HK-2 (cell line): ENCODE results near the gene CMIP.
A peak's percentile ranks its signal among the peaks of the same experiment; 100 is the strongest.

Experiments
- DNase-seq: peaks from one replicate; pipeline ENCODE4 v3.0.0-alpha.2; 2018; ENCODE audit not compliant: unreplicated experiment

Gene CMIP

GRCh38 chr16:81447383-81448101 lies 2.9 kb downstream of the CMIP start:
- DNase-seq: no peak

GRCh38 chr16:81448154-81449131 lies 3.8 kb downstream of the CMIP start:
- peak; percentile 59 for DNase-seq

- no peak for DNase-seq
Observed at GRCh38 chr16:81449241-81449640, 4.6 kb downstream of the CMIP start.

GRCh38 chr16:81449899-81450608 lies 5.4 kb downstream of the CMIP start:
- DNase-seq: no peak

GRCh38 chr16:81450783-81451491 lies 6.3 kb downstream of the CMIP start:
- no peak for DNase-seq

GRCh38 chr16:81451753-81452680 lies 7.4 kb downstream of the CMIP start:
- DNase-seq: no peak

GRCh38 chr16:81453091-81453728 lies 8.6 kb downstream of the CMIP start:
- DNase-seq: no peak

GRCh38 chr16:81454044-81454443 lies 9.4 kb downstream of the CMIP start:
- DNase-seq: no peak

- DNase-seq: no peak
Observed at GRCh38 chr16:81455006-81455405, 10.4 kb downstream of the CMIP start.

- DNase-seq: no peak
Observed at GRCh38 chr16:81455720-81456494, 11.3 kb downstream of the CMIP start.

- DNase-seq: no peak
Observed at GRCh38 chr16:81456523-81457325, 12.1 kb downstream of the CMIP start.

GRCh38 chr16:81457326-81458133 lies 12.9 kb downstream of the CMIP start:
- peak; percentile 32 for DNase-seq

GRCh38 chr16:81458149-81458669 lies 13.6 kb downstream of the CMIP start:
- no peak for DNase-seq

GRCh38 chr16:81458827-81459598 lies 14.4 kb downstream of the CMIP start:
- DNase-seq: no peak

GRCh38 chr16:81460075-81460474 lies 15.5 kb downstream of the CMIP start:
- no peak for DNase-seq

GRCh38 chr16:81461243-81461642 lies 16.6 kb downstream of the CMIP start:
- DNase-seq: no peak
